Mucosa of descending colon (tissue), 3 donors: ENCODE results near the gene UIMC1. TPM values are rescaled to one million over a fixed set of nuclear protein-coding genes. Genes with fewer than 3 reads are reported as not detected.
A peak's percentile ranks its signal among the peaks of the same experiment; 100 is the strongest.
"Not testable (repeated sequence)": the region's sequence is repeated elsewhere in the genome, so short reads cannot be mapped to it uniquely, and the experiment has no call there.

Experiments
- ATAC-seq: fragments of 200-7000 bp; cut with Tn5 transposase; one replicate; pipeline ENCODE4 v1.9.1; 2020; ENCODE audit warnings: mild to moderate bottlenecking, moderate library complexity
- DNase-seq, 3 donors: peaks; one replicate each; pipeline ENCODE4 v3.0.0-alpha.2; 2020
- H3K36me3 ChIP-seq: fragments of 200-600 bp; one replicate; pipeline ENCODE4 v1.8.0; 2021; ENCODE audit warnings: low read depth, mild to moderate bottlenecking
- H3K4me1 ChIP-seq: fragments of 200-600 bp; one replicate; pipeline ENCODE4 v1.8.0; 2021; ENCODE audit warnings: low read depth, mild to moderate bottlenecking
- H3K4me3 ChIP-seq: fragments of 200-600 bp; one replicate; pipeline ENCODE4 v1.8.0; 2021; ENCODE audit warnings: mild to moderate bottlenecking
- H3K9me3 ChIP-seq: fragments of 200-600 bp; one replicate; pipeline ENCODE4 v1.8.0; 2021; ENCODE audit warnings: mild to moderate bottlenecking
- intact Hi-C, 2 donors: fragments of 100-400 bp; cut with DNase I in 1 of 2; cut with micrococcal nuclease in 1 of 2; formaldehyde crosslinking; loops; one replicate each; pipeline versions ENCODE4 v1.11.0 to v1.11.1; 2022; cut with DNase I, micrococcal nuclease
- total RNA-seq, 3 donors: library from RNA; stranded (reverse); fragmentation: NEBNext Ultra II Directional in 2 of 3; extraction: Animal tissue kit (Norgen Biotek cat#: 25700) in 2 of 3; gene quantifications; one replicate each; pipeline versions ENCODE4 v1.2.1 to v1.2.4, GENCODE V29; 2021 to 2023
- TF ChIP-seq, protein P1 (sequence below): fragments of 200-600 bp; IDR thresholded peaks from one replicate; pipeline ENCODE4 v1.8.0; 2022; ENCODE audit warnings: antibody characterized with exemption, mild to moderate bottlenecking
- donor health status: DM: no; HTN: no; CAD: no; lungs with moderate emphysema.
- donor health status: DM: no; HTN: no; CAD: no.
- donor health status: DM: no; HTN: yes; CAD: no.

The UIMC1 gene
- total RNA-seq, 3 donors from 2014 or later: 30.7 to 57.8 (median 33.3) TPM

DNA sequence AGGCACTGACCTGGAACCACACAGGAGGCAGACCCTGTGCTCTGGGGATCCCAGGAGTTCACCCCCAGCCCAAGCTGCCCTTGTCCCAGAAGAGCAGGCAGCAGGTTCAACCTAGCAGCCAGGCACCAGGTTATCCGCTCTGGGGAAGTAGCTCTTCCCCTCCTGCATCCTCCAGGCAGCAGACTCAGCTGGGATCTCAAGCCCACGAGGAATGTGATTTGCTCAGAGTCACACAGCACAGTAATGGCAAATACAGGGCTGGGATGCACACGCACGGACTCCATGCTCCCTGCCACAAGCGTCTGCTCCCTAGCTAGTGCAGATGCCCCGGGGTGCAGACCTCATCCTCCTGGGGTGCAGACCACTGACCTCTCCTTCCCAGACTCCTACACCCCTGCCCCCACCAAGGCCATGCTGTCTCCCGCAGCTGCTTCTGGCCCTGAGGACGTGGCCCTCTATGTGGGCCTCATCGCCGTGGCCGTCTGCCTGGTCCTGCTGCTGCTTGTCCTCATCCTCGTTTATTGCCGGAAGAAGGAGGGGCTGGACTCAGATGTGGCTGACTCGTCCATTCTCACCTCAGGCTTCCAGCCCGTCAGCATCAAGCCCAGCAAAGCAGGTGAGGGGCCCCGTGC is 132.9 kb downstream of the UIMC1 start:
- no peaks in the 10 kb centered on the region for H3K36me3 ChIP-seq
- no peaks in the 10 kb centered on the region for H3K9me3 ChIP-seq
- ATAC-seq: no peak
- no peak overlapping the region for H3K4me3 ChIP-seq
- no peaks in the 10 kb centered on the region for H3K4me1 ChIP-seq
- intact Hi-C loops: no loop called here
- TF ChIP-seq, protein P1, sequence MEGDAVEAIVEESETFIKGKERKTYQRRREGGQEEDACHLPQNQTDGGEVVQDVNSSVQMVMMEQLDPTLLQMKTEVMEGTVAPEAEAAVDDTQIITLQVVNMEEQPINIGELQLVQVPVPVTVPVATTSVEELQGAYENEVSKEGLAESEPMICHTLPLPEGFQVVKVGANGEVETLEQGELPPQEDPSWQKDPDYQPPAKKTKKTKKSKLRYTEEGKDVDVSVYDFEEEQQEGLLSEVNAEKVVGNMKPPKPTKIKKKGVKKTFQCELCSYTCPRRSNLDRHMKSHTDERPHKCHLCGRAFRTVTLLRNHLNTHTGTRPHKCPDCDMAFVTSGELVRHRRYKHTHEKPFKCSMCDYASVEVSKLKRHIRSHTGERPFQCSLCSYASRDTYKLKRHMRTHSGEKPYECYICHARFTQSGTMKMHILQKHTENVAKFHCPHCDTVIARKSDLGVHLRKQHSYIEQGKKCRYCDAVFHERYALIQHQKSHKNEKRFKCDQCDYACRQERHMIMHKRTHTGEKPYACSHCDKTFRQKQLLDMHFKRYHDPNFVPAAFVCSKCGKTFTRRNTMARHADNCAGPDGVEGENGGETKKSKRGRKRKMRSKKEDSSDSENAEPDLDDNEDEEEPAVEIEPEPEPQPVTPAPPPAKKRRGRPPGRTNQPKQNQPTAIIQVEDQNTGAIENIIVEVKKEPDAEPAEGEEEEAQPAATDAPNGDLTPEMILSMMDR: no peak
- DNase-seq: no peak

DNA sequence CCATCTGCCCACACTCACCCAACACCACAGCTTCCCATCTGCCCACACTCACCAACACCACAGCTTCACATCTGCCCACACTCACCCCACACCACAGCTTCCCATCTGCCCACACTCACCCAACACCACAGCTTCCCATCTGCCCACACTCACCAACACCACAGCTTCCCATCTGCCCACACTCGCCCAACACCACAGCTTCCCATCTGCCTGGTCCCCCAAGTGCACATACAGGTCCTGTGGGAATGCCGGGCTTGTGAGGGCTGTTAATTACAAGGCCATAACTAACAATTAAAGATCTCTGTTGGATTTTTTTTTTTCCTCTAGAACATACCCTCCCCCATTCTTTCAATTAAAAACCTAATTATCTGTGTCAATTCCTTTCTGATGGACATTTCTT is 133.6 kb downstream of the UIMC1 start:
- H3K4me3 ChIP-seq, intact Hi-C loops, H3K9me3 ChIP-seq, ATAC-seq, H3K36me3 ChIP-seq, H3K4me1 ChIP-seq, DNase-seq: not testable (repeated sequence)

DNA sequence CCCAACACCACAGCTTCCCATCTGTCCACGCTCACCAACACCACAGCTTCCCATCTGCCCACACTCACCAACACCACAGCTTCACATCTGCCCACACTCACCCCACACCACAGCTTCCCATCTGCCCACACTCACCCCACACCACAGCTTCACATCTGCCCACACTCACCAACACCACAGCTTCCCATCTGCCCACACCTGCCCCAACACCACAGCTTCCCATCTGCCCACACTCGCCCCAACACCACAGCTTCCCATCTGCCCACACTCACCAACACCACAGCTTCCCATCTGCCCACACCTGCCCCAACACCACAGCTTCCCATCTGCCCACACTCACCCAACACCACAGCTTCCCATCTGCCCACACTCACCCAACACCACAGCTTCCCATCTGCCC is 134.0 kb downstream of the UIMC1 start:
- H3K4me1 ChIP-seq, H3K36me3 ChIP-seq, DNase-seq, H3K9me3 ChIP-seq, ATAC-seq, intact Hi-C loops, H3K4me3 ChIP-seq: not testable (repeated sequence)

DNA sequence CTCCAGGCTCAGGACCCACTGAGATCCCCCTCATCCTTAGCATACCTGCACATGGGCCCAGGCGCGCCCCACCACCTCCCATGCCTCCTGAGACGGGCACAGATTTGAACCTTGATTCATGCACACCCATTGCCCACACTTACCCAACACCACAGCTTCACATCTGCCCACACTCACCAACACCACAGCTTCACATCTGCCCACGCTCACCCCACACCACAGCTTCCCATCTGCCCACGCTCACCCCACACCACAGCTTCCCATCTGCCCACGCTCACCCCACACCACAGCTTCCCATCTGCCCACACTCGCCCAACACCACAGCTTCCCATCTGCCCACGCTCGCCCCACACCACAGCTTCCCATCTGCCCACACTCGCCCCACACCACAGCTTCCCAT is 135.9 kb downstream of the UIMC1 start:
- H3K4me3 ChIP-seq, H3K9me3 ChIP-seq, H3K4me1 ChIP-seq, H3K36me3 ChIP-seq, ATAC-seq, DNase-seq, intact Hi-C loops: not testable (repeated sequence)

DNA sequence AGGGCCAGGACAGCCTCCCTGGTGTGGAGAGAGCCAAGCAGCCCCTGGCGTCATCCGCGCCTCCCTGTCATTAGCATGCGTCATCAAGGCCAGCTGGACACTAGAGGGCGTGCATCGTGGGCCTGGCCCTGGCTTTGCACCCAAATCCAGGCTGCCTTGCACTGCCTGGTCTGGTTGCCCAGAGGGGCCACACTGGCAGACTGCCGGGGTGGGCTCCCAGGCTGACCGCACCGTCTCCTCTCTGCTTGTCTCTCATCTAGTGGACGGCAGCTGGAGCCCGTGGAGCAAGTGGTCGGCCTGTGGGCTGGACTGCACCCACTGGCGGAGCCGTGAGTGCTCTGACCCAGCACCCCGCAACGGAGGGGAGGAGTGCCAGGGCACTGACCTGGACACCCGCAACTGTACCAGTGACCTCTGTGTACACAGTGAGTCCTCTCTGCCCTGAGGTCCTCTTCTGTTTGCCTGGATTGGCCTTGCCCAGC is 136.4 kb downstream of the UIMC1 start:
- H3K4me3 ChIP-seq: no peak overlapping the region
- intact Hi-C loops: no loop called here
- H3K9me3 ChIP-seq: no peaks in the 10 kb centered on the region
- TF ChIP-seq, protein P1: no peak
- peak; percentile 68 for ATAC-seq
- no peaks in the 10 kb centered on the region for H3K4me1 ChIP-seq
- peak in 2 of 3 donors; percentile 31 to 48 for DNase-seq
- no peaks in the 10 kb centered on the region for H3K36me3 ChIP-seq

DNA sequence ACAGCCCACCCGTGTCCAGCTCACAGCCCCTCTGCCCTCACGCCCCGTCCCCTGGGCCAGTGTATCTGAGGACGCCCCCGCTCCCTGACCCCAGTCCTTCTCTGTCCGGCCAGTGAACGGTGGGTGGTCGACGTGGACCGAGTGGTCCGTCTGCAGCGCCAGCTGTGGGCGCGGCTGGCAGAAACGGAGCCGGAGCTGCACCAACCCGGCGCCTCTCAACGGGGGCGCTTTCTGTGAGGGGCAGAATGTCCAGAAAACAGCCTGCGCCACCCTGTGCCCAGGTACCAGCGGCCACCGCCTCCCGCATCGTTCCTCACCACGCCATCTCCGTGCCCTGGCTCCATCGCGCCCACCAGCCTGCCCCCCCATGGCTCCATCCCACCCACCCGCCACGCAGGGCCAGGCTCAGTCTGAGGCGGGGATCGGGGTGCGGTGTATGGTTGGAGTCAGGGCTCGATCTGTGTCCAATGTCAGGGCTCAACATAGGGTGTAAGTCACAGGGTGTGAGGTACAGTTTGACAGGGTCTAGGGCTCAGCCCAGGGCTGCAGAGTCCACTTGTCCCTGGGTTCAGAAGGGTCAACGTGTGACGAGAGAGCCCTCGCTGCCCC is 137.0 kb downstream of the UIMC1 start:
- TF ChIP-seq, protein P1: no peak
- DNase-seq (no peak), ATAC-seq (no peak)
- Histone ChIP-seq H3K4me1 (no peaks in the 10 kb centered on the region), H3K4me3 (no peak overlapping the region), H3K9me3 (no peaks in the 10 kb centered on the region), H3K36me3 (no peaks in the 10 kb centered on the region)
- intact Hi-C loops: no loop called here

DNA sequence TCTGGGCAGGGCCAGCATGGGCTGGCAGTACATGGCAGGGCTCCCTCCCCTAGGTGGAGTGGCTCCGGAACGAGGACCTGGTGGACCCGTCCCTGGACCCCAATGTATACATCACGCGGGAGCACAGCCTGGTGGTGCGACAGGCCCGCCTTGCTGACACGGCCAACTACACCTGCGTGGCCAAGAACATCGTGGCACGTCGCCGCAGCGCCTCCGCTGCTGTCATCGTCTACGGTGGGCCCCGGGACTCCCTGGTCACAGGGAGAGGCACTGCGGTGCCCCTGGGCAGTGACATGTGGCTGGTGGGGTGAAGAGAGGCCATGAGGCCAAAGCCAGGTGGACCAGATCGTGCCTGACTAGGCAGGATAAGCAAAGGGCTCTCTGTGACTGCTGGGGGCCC is 137.8 kb downstream of the UIMC1 start:
- DNase-seq (no peak), ATAC-seq (no peak)
- H3K4me3 ChIP-seq: no peak overlapping the region
- intact Hi-C loops: no loop called here
- H3K36me3 ChIP-seq: no peaks in the 10 kb centered on the region
- H3K4me1 ChIP-seq: no peaks in the 10 kb centered on the region
- TF ChIP-seq, protein P1: no peak
- H3K9me3 ChIP-seq: no peaks in the 10 kb centered on the region
